ENCODE data around the gene ZEB1.
"Not testable (repeated sequence)": the region's sequence is repeated elsewhere in the genome, so short reads cannot be mapped to it uniquely, and the experiment has no call there.

- TF ChIP-seq CTCF, POLR2AphosphoS5, POLR2A (IDR thresholded peaks at IDR 0.05): not testable (repeated sequence)
Observed at GRCh38 chr10:31361475-31361874, 42.5 kb downstream of the ZEB1 start.

Measured in prostate gland (tissue), 2 donors.